ENCODE measurements around the gene RFC1. TPM values are rescaled to one million over a fixed set of nuclear protein-coding genes. Genes with fewer than 3 reads are reported as not detected.
"Not testable (repeated sequence)": the region's sequence is repeated elsewhere in the genome, so short reads cannot be mapped to it uniquely, and the experiment has no call there.

The RFC1 gene
- polyA plus RNA-seq, 1 donor, result 33.5 TPM

DNA sequence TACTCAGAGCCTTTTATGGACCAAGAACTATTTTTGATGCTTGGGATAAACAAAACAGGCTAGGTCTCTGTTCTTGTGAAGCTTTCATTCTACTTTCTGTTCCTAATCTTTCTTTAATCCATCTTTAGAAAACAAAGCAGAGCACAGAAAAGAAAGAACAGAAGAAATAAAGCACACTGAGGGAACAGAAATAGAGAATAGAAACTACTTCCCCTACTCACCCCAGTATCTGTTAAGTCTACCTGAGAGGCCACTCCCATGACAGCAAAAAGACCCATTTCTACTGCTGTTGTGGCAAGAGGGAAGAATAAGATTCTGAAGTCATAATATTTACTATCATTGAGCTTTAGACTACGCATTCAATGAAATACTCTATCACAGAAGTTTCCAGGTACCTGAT, 9.2 kb downstream of the RFC1 start:
- no peak for DNase-seq (ENCODE audit: low read depth)

DNA sequence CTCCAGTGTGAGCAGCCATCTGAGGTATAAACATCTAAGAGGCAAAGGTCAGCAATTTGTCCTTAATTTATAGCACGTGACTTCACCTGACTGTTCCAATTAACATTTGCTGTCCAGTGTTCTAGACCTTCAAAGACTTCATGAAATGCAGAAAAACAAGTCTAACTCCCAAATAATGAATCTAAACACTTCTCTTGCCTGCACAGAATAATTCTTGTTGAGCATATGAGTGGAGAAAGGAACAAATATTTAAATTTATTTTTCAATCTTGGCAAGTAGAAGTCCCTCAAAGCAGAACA, 12.0 kb downstream of the RFC1 start:
- no peak for DNase-seq (ENCODE audit: low read depth)

DNA sequence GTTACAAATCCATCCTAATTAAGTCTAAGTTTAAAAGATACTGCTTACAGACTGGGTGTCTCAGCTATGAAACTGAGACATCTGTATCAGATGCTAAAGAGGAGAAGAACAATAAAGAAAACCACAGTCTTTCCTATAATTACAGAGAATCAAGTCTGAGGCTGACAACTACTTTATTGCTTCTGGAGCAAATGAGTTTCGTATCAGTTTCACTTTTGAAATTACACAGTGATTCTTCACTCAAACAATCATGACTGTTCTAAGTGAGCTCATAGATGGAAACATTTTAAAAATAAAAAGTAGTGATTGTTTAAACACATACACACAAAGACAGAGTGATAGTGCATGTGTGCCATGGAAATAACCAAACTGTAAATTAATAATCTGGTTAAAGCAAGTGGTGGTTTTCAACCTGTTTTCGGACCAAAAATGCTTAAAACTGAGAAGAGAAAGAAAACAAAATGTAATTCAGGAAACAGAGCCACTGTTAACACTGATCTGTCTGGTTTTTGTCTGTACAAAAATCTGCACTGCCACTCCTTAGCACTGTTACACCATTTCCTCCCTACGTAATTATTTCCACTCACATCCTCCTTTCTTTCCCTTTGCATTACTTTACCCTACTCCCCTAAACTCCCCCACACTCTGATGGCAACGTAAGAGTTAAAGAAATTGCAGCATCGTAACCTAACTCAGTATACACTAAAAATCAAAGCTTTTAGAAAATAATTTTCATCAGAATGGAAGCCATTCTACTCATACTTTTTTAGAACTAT, 12.5 kb downstream of the RFC1 start:
- DNase-seq (ENCODE audit: low read depth), result no peak

DNA sequence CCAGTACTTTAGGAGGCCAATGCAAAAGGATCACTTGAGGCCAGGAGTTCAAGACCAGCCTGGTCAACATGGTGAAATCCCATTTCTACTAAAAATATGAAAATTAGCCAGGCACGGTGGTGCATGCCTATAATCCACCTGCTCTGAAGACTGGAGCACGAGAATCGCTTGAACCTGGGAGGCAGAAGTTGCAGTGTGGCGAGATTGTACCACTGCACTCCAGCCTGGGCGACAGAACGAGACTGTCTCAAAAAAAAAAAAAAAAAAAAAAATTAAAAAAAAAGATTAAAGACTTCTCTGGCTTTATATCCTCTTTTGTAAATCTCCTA, 13.0 kb downstream of the RFC1 start:
- not testable (repeated sequence) for DNase-seq (ENCODE audit: low read depth)

- no peak for DNase-seq (ENCODE audit: low read depth)
These were observed 16.8 kb downstream of the RFC1 start for GRCh38 chr4:39349326-39349725.

- DNase-seq (ENCODE audit: low read depth), result no peak
These were observed 17.5 kb downstream of the RFC1 start for GRCh38 chr4:39348371-39349315.

DNA sequence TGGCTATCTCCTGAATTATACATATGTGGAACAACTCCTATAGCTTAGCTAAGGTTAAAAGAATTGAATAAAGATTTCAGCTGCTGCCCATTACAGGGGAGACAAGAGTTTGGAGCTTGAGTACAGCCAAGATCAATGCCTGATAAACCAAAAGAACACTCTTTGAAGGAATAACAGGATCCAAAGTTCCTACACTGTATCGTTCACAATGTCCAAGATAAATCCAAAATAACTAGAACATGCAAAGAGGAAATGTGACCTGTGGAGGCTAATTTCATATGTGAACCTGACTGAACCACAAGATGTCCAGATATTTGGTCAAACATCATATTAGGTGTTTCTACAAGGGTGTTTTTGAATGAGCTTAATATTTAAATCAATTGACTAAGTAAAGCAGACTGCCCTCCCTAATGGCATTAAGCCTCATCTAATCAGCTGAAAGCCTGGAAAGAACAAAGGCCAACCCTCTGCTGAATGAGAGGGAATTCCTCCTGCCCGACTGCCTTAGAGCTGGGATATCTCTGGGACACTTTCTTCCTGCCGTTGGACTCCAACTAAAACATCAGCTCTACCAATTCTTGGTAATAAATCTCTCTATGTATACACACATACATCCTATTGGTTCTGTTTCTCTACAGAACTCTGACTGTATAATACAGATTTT, 19.2 kb downstream of the RFC1 start:
- DNase-seq (ENCODE audit: low read depth), result no peak

DNA sequence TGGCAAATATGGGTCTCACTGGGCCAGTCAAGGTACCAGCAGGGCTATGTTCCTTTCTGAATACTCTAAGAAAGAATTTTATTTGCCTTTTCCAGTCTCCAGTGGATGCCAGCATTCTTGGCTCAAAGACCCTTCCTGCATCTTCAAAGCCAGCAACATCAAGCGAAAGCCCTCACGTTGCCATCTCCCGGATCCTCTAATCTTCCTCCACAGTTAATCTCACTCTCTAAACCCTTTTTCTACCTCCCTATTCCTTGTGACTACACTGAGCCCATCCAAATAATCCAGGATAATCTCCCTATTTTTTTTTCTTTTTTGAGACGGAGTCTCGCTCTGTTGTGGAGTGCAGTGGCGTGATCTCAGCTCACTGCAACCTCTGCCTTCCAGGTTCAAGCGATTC, 23.4 kb downstream of the RFC1 start:
- DNase-seq (ENCODE audit: low read depth), result no peak

- no peak for DNase-seq (ENCODE audit: low read depth)
These were observed 25.0 kb downstream of the RFC1 start for GRCh38 chr4:39341075-39341725.

DNA sequence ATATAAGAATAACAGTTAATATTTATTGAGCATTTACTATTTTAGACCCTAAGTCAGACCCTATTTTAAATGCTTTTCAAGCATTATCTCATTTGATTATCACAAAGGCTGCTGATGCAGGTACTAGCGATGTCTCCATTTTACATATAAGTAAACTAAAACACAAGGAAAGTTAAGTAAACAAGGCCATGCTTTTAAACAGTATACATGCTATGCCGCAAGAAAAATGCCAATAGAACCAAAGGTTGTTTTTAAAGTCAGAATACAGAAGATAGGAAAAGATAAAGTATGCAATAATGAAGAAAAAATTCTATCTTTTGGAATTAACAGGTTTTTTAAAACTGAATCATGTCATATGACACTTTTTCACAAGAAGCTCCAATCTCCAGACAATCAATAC, 26.2 kb downstream of the RFC1 start:
- no peak for DNase-seq (ENCODE audit: low read depth)

DNA sequence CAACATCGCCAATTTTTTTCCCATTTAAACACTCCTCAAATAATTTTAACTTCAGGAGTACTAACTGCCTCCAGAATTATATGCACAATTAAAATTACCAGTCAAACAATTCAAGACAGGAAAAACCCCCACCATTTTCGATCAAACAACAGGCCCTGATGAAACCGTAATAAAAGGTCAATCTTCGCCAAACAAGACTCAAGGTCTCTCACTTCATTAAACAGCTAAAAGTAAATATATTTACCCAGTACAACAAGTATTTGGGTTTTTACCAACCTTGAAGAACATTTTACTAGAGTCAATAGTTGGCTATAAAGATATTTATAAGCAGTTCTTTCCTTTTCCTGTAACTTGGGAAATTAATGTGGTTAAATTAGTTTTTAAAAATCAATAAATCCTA, 28.3 kb downstream of the RFC1 start:
- no peak for DNase-seq (ENCODE audit: low read depth)

DNA sequence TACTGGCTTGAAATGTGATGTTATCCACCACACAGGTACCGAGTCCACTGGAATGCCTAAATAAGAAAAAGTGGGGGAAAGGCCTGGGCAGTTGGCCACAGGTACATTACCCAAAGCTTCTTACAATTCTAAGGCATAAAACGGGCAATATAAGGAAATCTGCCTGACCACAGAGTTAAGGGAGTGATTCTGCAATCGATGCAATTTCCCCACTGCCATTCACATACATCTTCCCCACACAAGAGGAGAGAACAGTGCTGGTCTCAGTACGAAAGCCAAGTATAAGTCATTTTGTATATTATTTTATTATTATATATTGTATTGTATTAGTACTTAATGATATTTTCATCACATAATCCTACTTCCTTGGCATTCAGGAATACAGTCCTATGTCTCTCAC, 30.6 kb downstream of the RFC1 start:
- DNase-seq (ENCODE audit: low read depth), result no peak

DNA sequence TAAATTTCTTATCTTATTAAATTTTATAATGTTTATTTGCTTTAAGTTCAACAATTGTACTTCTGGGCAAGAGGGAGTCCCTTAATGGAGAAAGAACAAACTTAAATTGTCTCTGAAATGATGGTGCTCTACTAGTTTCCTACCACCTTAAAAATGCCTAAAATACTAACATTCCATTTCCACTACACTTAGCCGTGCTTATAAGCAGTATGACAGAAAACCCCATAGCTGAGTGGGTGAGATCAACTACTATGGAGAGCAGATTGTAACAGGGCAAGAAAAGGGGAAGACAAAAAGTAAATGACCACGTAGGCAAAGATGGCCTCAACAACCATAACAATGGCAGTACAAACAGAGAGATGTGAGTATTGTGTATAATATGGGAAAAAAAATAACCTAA, 35.0 kb downstream of the RFC1 start:
- DNase-seq (ENCODE audit: low read depth), result no peak

GRCh38 chr4:39330353-39330752, 35.8 kb downstream of the RFC1 start:
- no peak for DNase-seq (ENCODE audit: low read depth)

- DNase-seq (ENCODE audit: low read depth), result no peak
These were observed 39.6 kb downstream of the RFC1 start for GRCh38 chr4:39326468-39326977.

DNA sequence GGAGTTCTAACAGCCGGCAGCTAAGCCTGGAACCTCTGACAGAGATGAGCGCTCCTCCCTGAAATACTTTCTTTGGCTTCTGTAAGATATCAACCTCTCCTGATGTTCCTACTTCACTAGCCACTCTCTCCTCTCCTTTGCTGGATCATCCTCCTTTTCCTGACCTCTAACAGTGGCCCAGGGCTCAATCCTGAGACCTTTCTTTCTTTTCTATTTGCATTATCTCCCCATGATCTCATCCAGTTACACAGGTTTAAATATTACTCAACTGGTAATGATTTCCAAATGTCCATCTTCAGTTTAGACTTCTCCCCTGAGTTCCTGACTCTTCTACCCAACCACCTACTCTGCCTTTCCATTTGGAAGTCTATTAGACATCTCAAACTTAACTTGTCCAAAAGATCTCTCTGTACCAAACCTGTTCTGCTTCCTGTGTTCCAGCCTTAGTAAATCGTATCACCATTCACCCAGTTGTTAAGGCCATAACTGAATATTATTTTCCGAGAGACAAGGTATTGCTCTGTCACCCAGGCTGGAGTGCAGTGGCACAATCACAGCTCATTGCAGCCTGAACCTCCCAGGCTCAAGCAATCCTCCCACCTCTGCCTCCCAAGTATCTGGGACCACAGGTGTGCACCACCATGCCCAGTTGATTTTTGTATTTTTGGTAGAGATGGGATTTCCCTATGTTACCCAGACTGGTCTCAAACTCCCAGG, 41.1 kb downstream of the RFC1 start:
- DNase-seq (ENCODE audit: low read depth), result no peak

DNA sequence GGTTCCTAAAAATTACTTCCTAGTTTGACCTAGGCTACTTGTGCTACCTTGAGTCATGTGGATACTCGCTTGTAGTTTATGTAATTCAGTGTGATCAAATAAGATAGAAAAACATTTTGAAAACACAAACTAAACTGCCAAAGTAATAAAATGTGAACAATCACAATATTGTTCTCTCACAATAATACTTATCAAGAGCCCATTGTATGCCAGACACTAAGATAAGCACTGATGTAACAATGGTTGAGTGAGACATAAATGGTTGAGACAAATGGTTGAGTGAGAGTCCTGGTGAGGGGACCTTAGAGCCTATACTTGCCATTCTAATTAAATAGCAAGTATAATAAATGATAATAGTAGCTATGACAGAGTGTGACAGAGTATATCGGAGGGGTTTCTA, 41.7 kb downstream of the RFC1 start:
- no peak for DNase-seq (ENCODE audit: low read depth)

DNA sequence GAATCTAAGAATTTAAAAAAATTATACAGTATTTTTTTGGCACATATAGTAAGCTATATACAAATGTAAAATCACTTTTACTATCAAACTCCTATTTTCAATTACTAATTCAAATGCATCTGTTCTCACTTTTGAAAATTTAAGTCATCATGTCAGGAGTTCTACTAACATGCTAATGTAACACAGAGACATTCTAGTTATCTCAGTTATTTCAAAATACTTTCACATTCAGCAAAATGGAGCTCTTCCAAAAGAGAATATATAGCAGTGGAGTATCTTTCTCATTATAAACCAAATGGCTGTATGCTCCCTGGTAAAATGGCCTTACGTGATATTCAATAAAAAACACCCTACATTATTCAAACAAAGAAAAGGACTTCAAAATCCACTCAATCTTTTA, 42.3 kb downstream of the RFC1 start:
- DNase-seq (ENCODE audit: low read depth), result no peak

DNA sequence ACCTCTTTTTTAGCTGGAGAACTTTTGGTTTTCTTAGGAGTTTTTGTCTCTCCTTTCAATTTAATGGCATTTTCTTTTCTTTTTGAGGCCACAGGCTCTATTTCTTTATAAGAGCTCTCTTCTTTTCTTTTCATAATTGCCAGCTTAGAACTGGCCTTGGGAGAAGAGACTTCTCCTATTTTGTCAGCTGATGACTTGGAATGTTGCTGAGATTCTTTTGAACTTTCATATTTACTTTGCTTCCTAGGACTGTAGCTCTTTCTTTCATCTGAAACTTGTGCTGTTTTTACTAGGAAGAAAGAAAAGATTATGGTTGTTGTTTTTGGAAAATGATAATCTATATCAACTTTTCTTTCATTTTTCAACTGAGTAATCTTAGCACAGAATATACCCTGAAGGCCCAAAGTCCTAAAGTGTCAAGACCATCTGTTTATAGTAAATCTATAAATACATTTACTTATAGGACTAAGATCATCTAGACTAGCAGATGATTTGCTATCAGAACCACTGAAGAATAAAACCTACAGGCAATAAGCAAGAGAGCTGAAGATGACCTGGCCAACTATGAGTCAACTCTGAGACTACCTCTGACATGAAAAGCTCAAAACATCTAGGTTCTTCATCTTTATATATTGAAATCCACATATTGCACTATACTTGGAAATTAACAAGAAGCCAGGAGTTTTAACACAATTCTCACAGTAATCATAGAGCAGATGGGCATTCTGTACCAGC, 45.6 kb downstream of the RFC1 start:
- no peak for DNase-seq (ENCODE audit: low read depth)

DNA sequence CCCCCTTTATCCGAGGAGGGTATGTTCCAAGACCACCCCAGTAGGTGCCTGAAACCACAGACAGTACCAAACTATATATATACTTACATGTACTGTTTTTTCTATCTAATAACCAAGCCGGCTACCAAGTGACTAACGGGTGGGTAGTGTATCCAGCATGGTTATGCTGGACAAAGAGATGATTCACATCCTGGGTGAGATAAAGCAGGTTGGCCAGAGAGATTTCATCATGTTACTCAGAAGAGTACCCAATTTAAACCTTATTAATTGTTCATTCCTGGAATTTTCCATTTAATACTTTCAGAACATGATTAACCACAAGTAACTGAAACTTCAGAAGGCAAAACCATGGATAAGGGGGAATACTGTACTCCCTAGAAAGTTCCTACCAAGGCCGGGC, 46.5 kb downstream of the RFC1 start:
- no peak for DNase-seq (ENCODE audit: low read depth)

- DNase-seq (ENCODE audit: low read depth), result peak; percentile 6
These were observed 53.3 kb downstream of the RFC1 start for GRCh38 chr4:39312816-39313215.

Measured in forelimb muscle (tissue), 1 donor.